GM19372 (cell line): ENCODE measurements around the gene NSMCE3.

Source experiments
- ATAC-seq: cut with Tn5 transposase; IDR thresholded peaks from one replicate; pipeline ENCODE4 v1.9.1; 2021; ENCODE audit warnings: mild to moderate bottlenecking, low read depth, moderate library complexity; ENCODE audit not compliant: unreplicated experiment

Gene NSMCE3

GRCh38 chr15:29269485-29270168 lies at the start of gene NSMCE3:
NSMCE3 (minus strand) TSS chr15:29269822; CDS start chr15:29269705, 117 bp downstream.
- ATAC-seq: peak; percentile 86

DNA sequence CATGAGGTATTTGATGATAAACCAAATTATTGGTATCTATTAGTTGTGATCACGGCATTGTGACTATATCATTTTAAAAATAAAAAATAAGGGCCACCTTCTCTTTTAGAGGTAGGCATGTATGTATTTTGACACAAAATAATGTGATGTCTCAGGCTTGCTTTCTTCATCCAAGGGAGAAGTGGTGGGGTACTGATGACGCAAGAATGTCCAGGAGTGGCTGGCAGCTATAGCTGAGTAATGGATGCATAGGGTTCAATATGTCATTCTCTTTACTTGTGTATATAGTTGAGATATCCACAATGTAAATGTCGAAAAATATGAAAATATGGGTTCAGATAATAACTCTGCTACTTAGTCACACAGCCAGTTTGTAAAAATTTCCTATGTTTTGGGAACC lies 46.8 kb upstream of the NSMCE3 start:
- ATAC-seq: no peak

GRCh38 chr15:29312387-29312786 lies 42.8 kb upstream of the NSMCE3 start:
- no peak for ATAC-seq

- ATAC-seq: no peak
Observed at GRCh38 chr15:29311696-29312095, 42.1 kb upstream of the NSMCE3 start.

GRCh38 chr15:29309139-29309538 lies 39.5 kb upstream of the NSMCE3 start:
- peak; percentile 68 for ATAC-seq

DNA sequence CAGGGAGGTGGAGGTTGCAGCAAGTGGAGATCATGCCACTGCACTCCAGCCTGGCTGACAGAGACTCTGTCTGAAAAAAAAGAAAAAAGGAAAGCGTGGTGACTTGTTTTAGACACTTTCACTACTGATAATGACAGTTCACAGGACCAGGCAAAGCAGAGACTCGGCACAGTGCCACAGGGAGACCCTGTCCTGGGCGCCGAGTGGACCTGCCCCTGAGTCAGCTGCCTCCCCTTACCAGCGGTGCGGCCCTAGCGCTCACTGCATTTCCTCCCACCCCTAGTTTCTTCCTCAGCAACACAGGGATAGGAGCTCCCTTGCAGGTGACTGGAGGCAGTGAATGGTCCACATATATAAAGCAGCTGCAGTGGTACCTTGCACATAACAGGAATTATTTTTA lies 38.7 kb upstream of the NSMCE3 start:
- ATAC-seq: no peak

- ATAC-seq: no peak
Observed at GRCh38 chr15:29305556-29305955, 35.9 kb upstream of the NSMCE3 start.

- ATAC-seq: no peak
Observed at GRCh38 chr15:29302871-29303270, 33.2 kb upstream of the NSMCE3 start.

GRCh38 chr15:29299784-29300183 lies 30.2 kb upstream of the NSMCE3 start:
- ATAC-seq: no peak

- ATAC-seq: no peak
Observed at GRCh38 chr15:29299331-29299730, 29.7 kb upstream of the NSMCE3 start.

DNA sequence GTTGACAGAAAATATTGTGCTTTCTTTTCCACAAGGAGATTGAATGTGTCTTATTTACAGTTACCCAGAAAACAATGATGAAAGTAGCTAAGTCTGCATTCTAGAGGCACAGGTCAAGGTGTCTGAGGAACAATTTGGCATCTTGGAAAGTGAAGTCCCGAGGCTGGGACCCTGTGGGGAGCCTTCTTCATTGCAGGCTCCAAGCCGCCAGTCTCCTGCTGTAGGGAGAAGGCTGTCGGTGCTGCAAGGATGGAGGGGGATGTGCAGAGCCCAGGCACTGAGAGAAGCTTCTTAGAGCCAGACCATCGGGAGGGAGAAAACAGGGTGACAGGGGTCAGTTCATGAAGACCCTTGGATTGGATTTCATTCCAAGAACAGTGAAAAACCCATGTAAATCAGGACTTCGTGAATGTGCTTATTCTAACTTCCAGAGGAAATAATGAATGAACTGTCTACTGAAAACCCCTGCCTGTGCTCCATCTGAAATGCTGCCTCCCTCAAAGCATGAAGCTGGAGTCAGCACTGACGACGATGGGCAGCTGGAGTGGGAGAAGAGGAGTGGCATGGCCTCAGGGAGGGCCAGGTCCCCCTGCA lies 25.2 kb upstream of the NSMCE3 start:
- no peak for ATAC-seq

DNA sequence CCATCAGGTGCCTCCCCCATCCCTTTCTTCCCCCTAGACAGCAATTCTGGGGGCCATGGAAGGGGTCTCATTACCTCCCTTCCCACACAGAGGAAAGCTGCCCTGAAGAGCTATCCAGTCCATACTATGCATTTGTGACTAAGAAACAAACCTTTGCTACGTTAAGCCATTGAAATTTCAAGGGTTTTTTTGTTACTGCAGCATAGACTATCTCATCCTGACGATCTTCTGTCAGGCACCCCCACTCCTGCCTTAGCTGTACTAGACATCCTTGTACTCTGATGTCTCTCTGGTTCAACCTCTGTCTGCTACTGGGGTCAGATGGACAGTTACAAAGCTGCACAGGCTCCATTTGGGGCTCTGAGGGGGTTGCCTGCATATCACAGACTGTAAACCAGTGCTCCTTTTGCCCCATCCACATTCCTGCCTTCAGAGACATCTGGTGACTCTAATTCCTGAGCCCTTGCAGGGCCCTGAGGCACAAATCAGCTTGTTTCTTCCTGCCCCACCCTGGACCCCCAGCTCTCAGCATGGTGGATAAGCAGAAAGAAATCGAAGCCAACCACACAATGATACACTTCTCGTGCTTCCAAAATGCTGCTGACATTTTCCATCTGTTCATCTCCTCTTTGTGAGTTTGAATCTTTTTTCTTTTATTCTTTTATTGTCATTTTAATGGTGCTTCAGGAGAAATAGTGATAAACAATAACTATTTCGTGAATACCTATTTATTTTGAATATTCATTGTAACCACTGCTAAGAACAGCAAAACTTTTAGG lies 21.6 kb upstream of the NSMCE3 start:
- ATAC-seq: no peak

DNA sequence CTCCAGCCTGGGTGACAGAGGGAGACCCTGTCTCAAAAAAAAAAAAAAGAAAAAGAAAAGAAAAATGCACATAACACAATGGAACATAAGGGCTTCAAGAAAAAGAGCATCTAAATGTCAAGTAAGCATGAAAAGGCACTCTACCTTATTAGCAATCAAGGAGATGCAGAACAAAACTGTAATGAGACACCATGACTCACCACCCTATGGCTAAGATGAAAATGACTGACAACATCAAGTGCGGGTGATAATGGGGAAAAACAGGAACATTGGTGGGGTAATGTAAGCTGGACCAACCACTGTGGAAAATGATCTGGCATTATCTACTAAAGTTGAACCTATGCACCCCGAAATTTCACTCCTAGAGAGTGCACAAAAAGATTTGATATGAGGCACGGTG lies 19.6 kb upstream of the NSMCE3 start:
- no peak for ATAC-seq

DNA sequence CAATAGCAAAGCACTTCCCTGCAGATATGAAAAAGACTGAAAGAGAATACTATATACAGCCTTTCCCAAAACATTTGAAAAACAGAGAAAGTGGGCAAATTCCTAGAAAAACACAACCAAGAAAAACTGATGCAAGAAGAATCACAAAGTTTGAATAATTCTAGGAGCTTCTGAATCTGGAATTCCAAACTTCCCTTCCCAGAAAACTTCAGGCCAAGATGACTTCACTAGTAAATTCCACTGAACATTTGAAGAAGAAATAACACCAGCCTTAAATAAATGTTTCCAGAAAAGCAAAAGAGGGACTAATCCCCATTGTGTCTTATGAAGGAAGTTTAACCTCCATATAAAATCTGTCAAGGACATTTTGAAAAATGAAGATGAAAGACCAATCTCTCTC lies 15.8 kb upstream of the NSMCE3 start:
- ATAC-seq: no peak

DNA sequence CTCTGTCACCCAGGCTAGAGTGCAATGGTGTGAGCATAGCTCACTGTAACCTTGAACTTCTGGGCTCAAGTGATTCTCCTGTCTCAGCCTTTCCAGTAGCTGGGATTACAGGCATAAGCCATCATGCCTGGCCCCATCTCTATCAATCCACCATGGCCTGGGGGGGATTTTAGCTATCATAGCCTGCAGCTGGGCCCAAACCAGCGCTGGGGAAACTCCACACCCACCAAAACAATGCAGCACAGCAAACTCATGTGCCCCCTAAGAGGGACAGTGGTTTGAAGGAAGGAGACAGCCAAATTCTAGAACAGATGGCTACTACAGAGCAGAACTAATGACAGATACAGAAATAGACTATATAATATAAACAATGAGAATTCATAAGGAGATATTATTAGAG lies 13.8 kb upstream of the NSMCE3 start:
- no peak for ATAC-seq

GRCh38 chr15:29280514-29280913 lies 10.9 kb upstream of the NSMCE3 start:
- no peak for ATAC-seq

DNA sequence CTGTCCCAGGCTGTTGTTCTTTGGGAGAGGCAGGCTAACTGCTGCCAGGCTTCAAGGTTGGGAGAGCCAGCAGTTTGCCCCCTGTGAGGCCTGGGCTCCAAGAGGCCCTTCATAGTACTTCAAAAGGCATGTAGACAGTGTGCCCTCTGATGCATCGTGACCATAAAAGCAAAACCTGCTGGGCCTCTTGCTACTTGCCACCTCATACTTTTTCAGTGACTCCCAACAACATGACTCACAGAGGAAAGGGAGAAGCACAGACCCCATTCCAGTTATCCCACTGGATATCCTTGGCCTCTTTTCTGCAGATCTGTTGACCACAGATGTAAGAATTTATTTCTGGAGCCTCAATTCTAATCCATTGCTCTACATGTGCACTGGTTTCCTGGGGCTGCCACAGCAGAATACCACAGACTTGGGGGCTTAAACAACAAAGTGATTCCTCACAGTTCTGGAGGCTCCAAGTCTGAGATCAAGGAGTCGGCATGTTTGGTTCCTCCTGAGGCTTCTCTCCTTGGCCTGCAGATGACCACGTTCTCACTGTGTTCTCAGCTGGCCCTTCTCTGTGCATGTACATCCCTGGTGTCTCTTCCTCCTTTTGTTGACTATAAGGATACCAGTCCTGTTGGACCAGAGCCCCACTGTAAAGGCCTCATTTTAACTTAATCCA lies 8.9 kb upstream of the NSMCE3 start:
- no peak for ATAC-seq

DNA sequence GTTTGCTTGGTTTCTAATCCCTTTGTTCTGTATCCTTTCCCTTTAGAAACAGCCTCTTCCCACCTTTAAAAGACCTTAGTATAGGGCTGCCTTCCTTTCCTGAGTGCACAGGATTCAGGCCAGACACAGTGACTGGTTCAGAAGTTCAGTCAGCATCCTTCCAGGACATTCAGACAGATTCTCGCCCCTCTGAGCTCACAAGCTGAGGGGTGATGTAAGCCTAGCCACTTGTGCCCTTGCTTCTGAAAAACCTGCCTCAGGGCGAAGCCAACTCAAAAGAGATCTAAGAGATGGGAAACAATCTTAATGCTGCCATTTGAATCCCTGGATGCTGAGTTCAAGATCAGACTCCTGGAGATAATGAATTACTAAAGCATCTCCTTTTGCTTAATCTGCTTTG lies 6.7 kb upstream of the NSMCE3 start:
- ATAC-seq: no peak

GRCh38 chr15:29275855-29276254 lies 6.2 kb upstream of the NSMCE3 start:
- no peak for ATAC-seq

DNA sequence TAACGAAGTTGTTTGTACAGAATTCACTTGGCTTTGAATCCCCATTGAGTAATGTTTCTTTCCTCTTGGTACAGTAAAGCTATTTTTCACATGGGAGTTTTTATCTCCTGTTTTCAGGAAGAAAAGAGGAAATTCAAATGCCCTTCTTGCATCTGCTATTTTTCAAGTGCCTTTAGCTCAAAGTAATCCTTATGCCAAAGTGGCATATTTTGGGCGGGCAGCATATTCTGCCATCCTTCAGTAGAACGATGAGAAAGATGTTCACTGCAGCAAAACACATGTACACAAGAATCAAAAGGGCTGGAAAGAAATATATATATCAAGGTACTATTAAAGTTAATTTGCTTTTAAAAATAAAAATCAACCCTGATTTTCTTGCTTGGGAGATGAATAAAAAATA lies 5.3 kb upstream of the NSMCE3 start:
- no peak for ATAC-seq

DNA sequence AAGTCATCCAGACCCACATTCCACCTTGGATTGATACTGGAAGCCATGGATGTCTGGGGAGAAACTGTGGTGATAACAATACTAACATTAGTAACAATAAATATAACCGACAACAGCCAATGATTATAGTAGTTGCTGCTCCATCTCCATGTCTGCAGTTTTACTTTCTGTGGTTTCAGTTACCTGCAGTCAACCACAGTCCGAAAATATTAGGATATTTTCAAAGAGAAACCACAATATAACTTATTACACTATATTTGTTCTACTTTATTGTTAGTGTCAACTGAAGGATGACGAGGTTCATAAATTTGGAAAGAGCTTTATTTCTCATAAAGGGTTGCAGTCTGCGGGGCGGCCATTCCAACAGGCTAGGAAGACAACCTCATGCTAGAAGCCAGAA lies 2.6 kb upstream of the NSMCE3 start:
- ATAC-seq: no peak
